Head of caudate nucleus (tissue), 42 donors: ENCODE data around the gene UBE2A.

Source experiments
- DNase-seq, 42 donors: peaks; one replicate each; pipeline versions ENCODE4 v3.0.0 to v3.0.0-alpha.2; 2020 to 2021; ENCODE audit warnings: mixed read lengths in 7 of 42
- intact Hi-C: fragments of 100-400 bp; cut with DNase I; formaldehyde crosslinking; loops from one replicate; pipeline ENCODE4 v1.15.0; 2022

Gene UBE2A

GRCh38 chrX:119605464-119606279 lies 31.3 kb downstream of the UBE2A start:
- intact Hi-C loops = loop anchor here (5.0 kb wide), 1 partner anchor 33 kb away; the partner anchor contains the start of gene UBE2A

DNA sequence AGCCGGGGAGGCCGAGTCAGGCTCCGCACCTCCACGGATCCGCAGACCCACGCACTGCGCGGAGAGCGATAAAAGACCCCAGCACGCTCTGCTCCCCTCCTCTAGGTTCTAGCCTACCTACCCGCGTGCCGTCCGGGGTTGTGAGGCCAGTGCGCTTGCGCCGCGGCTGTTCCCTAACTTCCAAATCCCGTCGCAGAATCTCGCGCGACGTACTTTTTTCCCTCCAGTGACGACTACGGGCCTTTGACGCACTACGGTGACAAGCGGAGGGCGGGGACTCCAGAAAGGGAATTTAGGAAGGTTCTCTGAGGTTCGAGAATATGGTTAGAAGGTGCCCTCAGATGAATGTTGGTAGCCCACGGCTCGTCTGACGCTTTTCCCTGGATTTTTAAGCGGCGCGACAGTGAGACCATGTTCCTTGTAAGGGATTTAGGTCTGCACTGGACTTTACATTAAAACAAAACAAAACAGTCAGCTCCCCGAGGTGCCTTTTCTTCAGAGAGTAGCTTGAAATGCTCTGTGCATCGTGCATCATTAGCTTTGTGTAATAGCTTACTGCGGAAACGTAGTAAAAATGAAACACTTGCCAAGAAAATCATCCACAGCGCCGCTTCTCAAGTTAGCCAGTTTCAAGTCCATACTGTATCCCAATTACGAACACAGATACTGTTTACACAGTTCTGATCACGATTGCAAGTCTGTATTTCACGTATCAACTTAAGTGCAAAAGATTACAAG lies 32.1 kb downstream of the UBE2A start, which contains the start of gene NKRF:
TSS of gene NKRF (minus strand) at position 145 of the 738 bp plus-strand sequence.
- DNase-seq = peak; percentile 78 to 93 (median 87)
- intact Hi-C loops = loop anchor here (5.0 kb wide), 1 partner anchor 34 kb away; the partner anchor contains the start of gene UBE2A

More at GRCh38 chrX:119605464-119606279, 31.3 kb downstream of the UBE2A start:
- peak in 38 of 42 donors; percentile 13 to 70 (median 38) for DNase-seq

GRCh38 chrX:119607018-119607389 lies 32.6 kb downstream of the UBE2A start:
- intact Hi-C loops = loop anchor here (5.0 kb wide), 1 partner anchor 35 kb away; the partner anchor contains the start of gene UBE2A
- no peak for DNase-seq

DNA sequence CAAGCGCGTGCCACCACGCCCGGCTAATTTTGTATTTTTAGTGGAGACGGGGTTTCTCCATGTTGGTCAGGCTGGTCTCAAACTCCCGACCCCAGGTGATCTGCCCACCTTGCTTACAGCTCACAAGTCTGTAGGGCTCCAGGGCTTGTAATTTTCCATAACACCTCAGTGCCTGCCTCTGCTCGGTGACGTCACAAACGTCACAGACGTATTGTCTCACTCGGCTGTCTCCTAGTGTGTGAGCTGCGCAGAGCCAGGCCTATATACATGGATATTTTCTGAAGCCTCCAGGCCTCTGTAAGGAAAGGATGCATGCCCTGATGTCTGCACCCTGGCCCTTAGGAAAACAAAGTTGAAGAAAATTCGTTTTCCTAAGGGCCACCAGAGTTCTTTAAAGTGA lies 40.4 kb downstream of the UBE2A start:
- DNase-seq = no peak
- intact Hi-C loops = no loop called here

- intact Hi-C loops = no loop called here
- no peak for DNase-seq
Measured at GRCh38 chrX:119617517-119618164, 43.3 kb downstream of the UBE2A start.

DNA sequence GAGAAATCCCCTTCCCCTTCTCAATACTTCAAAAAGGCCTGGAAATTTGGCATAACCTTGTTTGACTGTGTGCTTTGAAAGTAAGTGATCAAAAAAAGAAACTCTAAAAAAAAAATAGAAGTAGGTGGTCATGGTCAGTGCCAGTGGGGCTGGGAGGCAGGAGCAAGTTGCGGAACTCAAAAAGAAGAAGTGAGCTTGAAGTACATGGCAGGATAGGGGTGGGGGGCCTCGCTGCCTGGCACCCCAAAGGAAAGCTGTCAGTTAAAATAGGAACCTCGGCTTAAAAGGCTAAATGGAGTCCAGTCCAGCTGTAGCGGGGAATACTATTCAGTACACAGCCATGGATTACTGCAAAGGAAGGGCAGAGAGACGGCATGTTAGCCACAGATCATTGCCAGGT lies 44.1 kb downstream of the UBE2A start:
- intact Hi-C loops = no loop called here
- peak in 14 of 42 donors; percentile 10 to 53 (median 22) for DNase-seq

- DNase-seq = no peak
Measured at GRCh38 chrX:119622356-119623232, 48.2 kb downstream of the UBE2A start.

DNA sequence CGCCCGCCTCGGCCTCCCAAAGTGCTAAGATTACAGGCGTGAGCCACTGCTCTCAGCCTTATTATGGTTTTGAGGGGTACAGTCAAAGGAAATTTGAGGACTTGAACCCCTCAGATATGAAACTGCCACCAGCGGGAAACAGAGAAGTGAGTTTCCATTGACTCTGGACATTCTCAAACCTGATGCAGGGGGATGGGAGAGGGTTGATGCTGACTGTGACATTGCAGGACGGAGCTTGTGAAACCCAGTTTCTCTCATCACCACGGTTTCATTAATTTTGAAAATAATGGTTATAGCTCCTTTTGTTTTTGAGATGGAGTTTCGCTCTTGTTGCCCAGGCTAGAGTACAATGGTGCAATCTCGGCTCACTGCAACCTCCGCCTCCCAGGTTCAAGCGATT lies 50.1 kb downstream of the UBE2A start:
- no peak for DNase-seq
- intact Hi-C loops = no loop called here

More at GRCh38 chrX:119622356-119623232, 48.2 kb downstream of the UBE2A start:
- intact Hi-C loops = no loop called here

- intact Hi-C loops = no loop called here
- no peak for DNase-seq
Measured at GRCh38 chrX:119624951-119625668, 50.7 kb downstream of the UBE2A start.

DNA sequence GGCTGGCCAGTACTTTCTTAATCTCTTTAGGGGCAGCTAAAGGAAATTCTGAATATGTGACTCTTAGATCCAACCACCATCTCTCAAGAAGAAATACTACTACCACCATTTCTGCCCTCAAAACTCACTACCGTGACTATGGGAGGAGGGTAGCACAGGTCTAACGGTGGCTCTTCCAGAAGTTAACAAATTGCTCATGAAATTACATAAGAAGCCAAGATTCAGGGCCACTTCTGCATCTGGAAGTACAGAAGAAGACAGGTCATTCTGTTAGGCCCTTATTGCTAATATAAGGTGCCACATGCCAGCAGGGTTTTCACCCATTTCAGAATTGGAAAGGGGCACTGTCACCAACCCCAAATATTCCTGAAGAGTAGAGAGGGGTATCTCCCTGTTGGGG lies 51.5 kb downstream of the UBE2A start:
- no peak for DNase-seq
- intact Hi-C loops = no loop called here
